Erythroblast (primary cell): Measurements from ENCODE around the gene MTM1.

Experiments used
- DNase-seq, 2 experiments: peaks; one replicate each; lab custom pipeline; 2025; lab: John Stamatoyannopoulos, UW
- GATA1 ChIP-seq: IDR thresholded peaks from 2 replicates; pipeline ENCODE4 v1.6.1; 2011; ENCODE audit warnings: low read depth, mild to moderate bottlenecking, control low read depth, low read length, moderate library complexity
- POLR2A ChIP-seq: IDR thresholded peaks from 2 replicates; pipeline ENCODE4 v1.6.1; 2011; ENCODE audit warnings: mild to moderate bottlenecking, low read length

Gene MTM1

GRCh38 chrX:150594584-150594983 lies 26.2 kb downstream of the MTM1 start:
- TF ChIP-seq POLR2A: no peak
- no peak for TF ChIP-seq GATA1
- no peak for DNase-seq

GRCh38 chrX:150599226-150599625 lies 30.8 kb downstream of the MTM1 start:
- DNase-seq: no peak
- no peak for TF ChIP-seq GATA1
- TF ChIP-seq POLR2A: no peak

GRCh38 chrX:150602296-150602695 lies 33.9 kb downstream of the MTM1 start:
- TF ChIP-seq GATA1 (no peak), POLR2A (no peak)
- DNase-seq: no peak

- DNase-seq: no peak
- TF ChIP-seq POLR2A: no peak
- TF ChIP-seq GATA1: no peak
Measured at GRCh38 chrX:150602743-150603142, 34.3 kb downstream of the MTM1 start.

- DNase-seq: no peak
- TF ChIP-seq POLR2A: no peak
- TF ChIP-seq GATA1: no peak
Measured at GRCh38 chrX:150605603-150606002, 37.2 kb downstream of the MTM1 start.

- TF ChIP-seq GATA1 (no peak), POLR2A (no peak)
- DNase-seq: no peak
Measured at GRCh38 chrX:150607201-150607600, 38.8 kb downstream of the MTM1 start.

- peak; percentile 1 to 20 for DNase-seq
- TF ChIP-seq POLR2A (no peak), GATA1 (no peak)
Measured at GRCh38 chrX:150610043-150610442, 41.6 kb downstream of the MTM1 start.

GRCh38 chrX:150610446-150610845 lies 42.0 kb downstream of the MTM1 start:
- TF ChIP-seq GATA1 (no peak), POLR2A (no peak)
- DNase-seq: no peak

GRCh38 chrX:150615356-150615755 lies 46.9 kb downstream of the MTM1 start:
- TF ChIP-seq GATA1: no peak
- TF ChIP-seq POLR2A: no peak
- no peak for DNase-seq

GRCh38 chrX:150616179-150616862 lies 47.9 kb downstream of the MTM1 start:
- TF ChIP-seq GATA1: no peak
- TF ChIP-seq POLR2A: no peak
- DNase-seq: no peak

GRCh38 chrX:150616863-150617198 lies 48.4 kb downstream of the MTM1 start:
- TF ChIP-seq POLR2A: no peak
- TF ChIP-seq GATA1: no peak
- DNase-seq: no peak

- DNase-seq: peak in 1 of 2 experiments; percentile 14
- TF ChIP-seq GATA1 (no peak), POLR2A (no peak)
Measured at GRCh38 chrX:150621652-150622051, 53.2 kb downstream of the MTM1 start.

- TF ChIP-seq POLR2A (no peak), GATA1 (no peak)
- DNase-seq: no peak
Measured at GRCh38 chrX:150623583-150623982, 55.2 kb downstream of the MTM1 start.

GRCh38 chrX:150625097-150625496 lies 56.7 kb downstream of the MTM1 start:
- TF ChIP-seq POLR2A: no peak
- TF ChIP-seq GATA1: no peak
- no peak for DNase-seq

- DNase-seq: no peak
- TF ChIP-seq GATA1 (no peak), POLR2A (no peak)
Measured at GRCh38 chrX:150625875-150626274, 57.5 kb downstream of the MTM1 start.
